Stomach smooth muscle (tissue), 2 donors: ENCODE measurements around the gene IL23A.

Source experiments
- H3K27ac ChIP-seq: one replicate; pipeline ENCODE4 v1.7.0; 2013; ENCODE audit warnings: mild to moderate bottlenecking, low read length, inconsistent platforms
- H3K27me3 ChIP-seq, 2 donors: one replicate each; pipeline ENCODE4 v1.7.0; 2013; ENCODE audit warnings: low read length in 2 of 2; ENCODE audit not compliant: insufficient read depth in 2 of 2, control insufficient read depth in 1 of 2
- H3K36me3 ChIP-seq, 2 donors: one replicate each; pipeline ENCODE4 v1.7.0; 2013; ENCODE audit warnings: low read length in 2 of 2; ENCODE audit not compliant: control insufficient read depth in 2 of 2, insufficient read depth in 2 of 2
- H3K4me1 ChIP-seq: one replicate; pipeline ENCODE4 v1.7.0; 2013; ENCODE audit warnings: low read length; ENCODE audit not compliant: control insufficient read depth, insufficient read depth
- H3K4me3 ChIP-seq, 2 donors: one replicate each; pipeline ENCODE4 v1.7.0; 2013; ENCODE audit warnings: low read length in 2 of 2
- H3K9ac ChIP-seq, 2 donors: one replicate each; pipeline ENCODE4 v1.7.0; 2013; ENCODE audit warnings: low read length in 2 of 2, mild to moderate bottlenecking in 1 of 2
- H3K9me3 ChIP-seq, 2 donors: one replicate each; pipeline ENCODE4 v1.7.0; 2013; ENCODE audit warnings: low read length in 2 of 2; ENCODE audit not compliant: control insufficient read depth in 2 of 2
- donor health status: healthy.
- donor health status: Pancreatic carcinoma.

The IL23A gene, protein sequence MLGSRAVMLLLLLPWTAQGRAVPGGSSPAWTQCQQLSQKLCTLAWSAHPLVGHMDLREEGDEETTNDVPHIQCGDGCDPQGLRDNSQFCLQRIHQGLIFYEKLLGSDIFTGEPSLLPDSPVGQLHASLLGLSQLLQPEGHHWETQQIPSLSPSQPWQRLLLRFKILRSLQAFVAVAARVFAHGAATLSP

DNA sequence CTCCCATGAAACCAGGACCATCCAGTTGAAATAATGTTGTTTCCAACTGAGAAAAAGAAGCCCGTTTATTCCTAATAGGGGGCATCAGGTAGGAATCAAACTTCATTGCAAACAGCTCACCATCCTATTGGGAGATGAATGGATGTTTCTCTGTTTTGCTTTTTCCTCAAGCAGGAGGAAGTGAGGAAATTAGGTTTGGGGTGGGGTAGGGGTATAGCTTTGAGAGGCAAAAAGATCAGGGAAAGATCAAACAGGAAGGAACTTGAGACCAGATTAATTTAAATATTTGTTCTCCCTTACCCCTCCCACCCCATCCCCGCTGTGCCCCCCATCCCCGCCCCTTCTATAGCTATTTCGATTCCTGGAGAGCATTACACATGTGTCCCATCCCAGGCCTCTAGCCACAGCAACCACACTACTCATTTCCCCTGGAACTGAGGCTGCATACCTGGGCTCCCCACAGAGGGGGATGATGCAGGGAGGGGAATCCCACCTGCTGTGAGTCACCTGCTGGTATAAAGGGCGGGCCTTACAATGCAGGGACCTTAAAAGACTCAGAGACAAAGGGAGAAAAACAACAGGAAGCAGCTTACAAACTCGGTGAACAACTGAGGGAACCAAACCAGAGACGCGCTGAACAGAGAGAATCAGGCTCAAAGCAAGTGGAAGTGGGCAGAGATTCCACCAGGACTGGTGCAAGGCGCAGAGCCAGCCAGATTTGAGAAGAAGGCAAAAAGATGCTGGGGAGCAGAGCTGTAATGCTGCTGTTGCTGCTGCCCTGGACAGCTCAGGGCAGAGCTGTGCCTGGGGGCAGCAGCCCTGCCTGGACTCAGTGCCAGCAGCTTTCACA lies at the start of gene IL23A:
IL23A (plus strand) TSS at position 577 of the 850 bp plus-strand sequence; CDS start at position 738, 161 bp downstream.
- Histone ChIP-seq H3K4me3 (no peak within 1 kb of the TSS), H3K27ac (no peak within 1 kb of the TSS), H3K9me3 (no peaks in the 10 kb centered on the region), H3K9ac (peak within 1 kb of the TSS in 1 of 2 donors; percentile 21), H3K4me1 (peaks cover 8% of the 10 kb centered on the region), H3K27me3 (no peaks in the 10 kb centered on the region), H3K36me3 (peaks cover 8 to 12% of the 10 kb centered on the region in 2 donors)

DNA sequence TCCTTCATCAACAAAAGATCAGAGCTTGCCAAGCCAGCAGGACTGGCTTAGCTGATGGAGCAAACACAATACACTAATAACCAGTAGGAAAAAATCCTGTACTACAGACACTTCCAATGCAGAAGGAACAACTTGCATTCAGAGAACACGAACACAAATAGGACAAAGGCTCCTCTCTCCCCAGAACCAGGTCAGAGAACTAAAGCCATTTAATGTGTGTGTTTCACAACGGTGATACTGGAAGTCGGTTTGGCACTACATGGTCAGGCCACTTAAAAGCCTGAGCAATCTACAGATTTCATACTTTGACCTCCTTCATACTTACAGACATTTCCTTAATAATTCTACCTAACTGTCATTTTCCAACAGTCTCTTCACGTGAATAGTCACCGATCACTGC lies 44.9 kb upstream of the IL23A start:
- Histone ChIP-seq H3K27ac (no peak overlapping the region), H3K9me3 (no peaks in the 10 kb centered on the region), H3K4me1 (peaks cover 9% of the 10 kb centered on the region), H3K27me3 (no peaks in the 10 kb centered on the region), H3K36me3 (peaks cover 5 to 8% of the 10 kb centered on the region in 2 donors), H3K4me3 (no peak overlapping the region), H3K9ac (no peak overlapping the region)

DNA sequence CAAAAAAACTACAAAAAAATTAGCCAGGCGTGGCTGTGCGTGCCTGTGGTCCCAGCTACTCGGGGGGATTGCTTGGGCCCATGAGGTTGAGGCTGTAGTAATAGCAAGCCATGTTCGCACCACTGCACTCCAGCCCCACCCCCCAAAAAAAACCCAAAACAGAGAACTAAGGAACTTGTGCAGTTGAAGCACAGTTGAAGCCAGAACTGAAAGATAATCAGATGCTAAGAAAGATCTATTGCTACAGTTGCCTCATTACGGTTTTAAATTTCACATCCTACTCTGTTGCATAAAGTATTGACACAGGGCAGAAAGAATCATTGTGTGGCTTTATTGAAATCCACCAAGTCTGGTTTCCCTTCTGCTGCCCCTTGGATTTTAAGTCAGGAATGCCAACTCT lies 42.4 kb upstream of the IL23A start:
- Histone ChIP-seq H3K4me1 (peaks cover 26% of the 10 kb centered on the region), H3K4me3 (no peak overlapping the region), H3K27ac (no peak overlapping the region), H3K9ac (peak overlapping the region in 1 of 2 donors; percentile 10), H3K36me3 (peaks cover 5% of the 10 kb centered on the region in 2 donors), H3K9me3 (no peaks in the 10 kb centered on the region), H3K27me3 (no peaks in the 10 kb centered on the region)

DNA sequence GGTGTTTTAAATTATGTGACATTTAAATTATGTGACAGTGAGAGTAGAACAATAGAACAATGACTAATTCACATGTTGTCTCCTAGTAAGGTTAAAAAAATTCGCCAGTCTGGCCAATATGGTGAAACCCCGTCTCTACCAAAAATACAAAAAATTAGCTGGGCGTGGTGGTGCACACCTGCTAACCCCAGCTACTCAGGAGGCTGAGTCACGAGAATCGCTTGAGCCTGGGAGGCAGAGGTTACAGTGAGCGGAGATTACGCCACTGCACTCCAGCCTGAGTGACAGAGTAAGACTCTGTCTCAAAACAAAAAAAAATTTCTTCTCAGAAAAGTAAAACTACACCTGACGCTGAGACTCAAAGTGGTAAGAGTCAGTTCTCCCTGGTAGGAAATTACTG lies 41.3 kb upstream of the IL23A start:
- H3K27me3 ChIP-seq: no peaks in the 10 kb centered on the region
- H3K4me3 ChIP-seq: no peak overlapping the region
- H3K4me1 ChIP-seq: peaks cover 29% of the 10 kb centered on the region
- no peaks in the 10 kb centered on the region for H3K9me3 ChIP-seq
- no peak overlapping the region for H3K27ac ChIP-seq
- H3K36me3 ChIP-seq: peaks cover 0 to 2% of the 10 kb centered on the region in 2 donors
- H3K9ac ChIP-seq: no peak overlapping the region

DNA sequence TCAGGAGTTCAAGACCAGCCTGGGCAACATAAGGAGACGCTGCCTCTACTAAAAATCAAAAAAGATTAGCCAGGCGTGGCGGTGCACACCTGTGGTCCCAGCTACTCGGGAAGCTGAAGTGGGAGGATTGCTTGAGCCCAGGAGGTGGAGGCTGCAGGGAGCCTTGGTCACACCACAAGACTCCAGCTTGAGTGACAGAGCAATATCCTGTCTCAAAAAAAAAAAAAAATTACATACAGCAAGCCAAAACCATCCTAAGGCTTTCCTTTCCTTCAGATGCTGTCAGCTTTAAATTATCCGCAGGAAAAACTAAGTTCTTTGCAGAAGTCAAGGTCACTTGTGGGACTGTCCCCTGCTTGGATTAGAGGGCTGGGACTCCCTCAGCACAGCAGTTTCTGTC lies 39.9 kb upstream of the IL23A start:
- peaks cover 0 to 2% of the 10 kb centered on the region in 2 donors for H3K36me3 ChIP-seq
- no peaks in the 10 kb centered on the region for H3K9me3 ChIP-seq
- peaks cover 29% of the 10 kb centered on the region for H3K4me1 ChIP-seq
- peak overlapping the region; percentile 97 for H3K27ac ChIP-seq
- H3K4me3 ChIP-seq: peak overlapping the region; percentile 82 to 96
- no peaks in the 10 kb centered on the region for H3K27me3 ChIP-seq
- peak overlapping the region; percentile 50 to 85 for H3K9ac ChIP-seq

DNA sequence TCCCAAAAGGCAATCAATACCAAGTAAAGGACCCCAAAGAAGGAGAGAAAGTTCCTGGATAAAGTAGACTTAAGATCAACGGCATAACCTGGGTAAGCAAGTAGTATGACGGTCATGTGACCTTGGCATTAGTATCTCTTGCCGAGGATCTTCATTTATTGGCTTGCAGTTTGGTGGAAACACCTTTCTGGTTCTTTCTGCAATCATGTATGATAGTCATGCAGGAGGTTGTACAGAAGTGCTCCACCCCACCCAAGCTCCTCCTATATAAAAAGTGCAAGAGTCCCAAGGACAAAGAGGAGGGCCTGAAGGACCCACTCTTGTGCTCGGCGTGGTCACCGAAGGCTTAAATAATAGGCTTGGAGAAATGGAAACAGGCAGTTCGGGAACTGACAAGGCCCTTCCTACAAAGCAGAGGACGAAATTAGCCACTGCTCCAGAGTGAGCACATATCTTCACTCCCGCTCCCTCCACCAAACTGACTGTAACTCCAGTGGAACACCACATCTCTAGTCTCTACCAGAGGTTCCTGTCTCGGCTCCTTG lies 39.3 kb upstream of the IL23A start:
- H3K27me3 ChIP-seq: no peaks in the 10 kb centered on the region
- peak overlapping the region; percentile 97 for H3K27ac ChIP-seq
- no peaks in the 10 kb centered on the region for H3K9me3 ChIP-seq
- H3K4me1 ChIP-seq: peaks cover 29% of the 10 kb centered on the region
- H3K4me3 ChIP-seq: peak overlapping the region; percentile 82 to 96
- H3K9ac ChIP-seq: peak overlapping the region; percentile 50 to 85
- peaks cover 2 to 3% of the 10 kb centered on the region in 2 donors for H3K36me3 ChIP-seq

DNA sequence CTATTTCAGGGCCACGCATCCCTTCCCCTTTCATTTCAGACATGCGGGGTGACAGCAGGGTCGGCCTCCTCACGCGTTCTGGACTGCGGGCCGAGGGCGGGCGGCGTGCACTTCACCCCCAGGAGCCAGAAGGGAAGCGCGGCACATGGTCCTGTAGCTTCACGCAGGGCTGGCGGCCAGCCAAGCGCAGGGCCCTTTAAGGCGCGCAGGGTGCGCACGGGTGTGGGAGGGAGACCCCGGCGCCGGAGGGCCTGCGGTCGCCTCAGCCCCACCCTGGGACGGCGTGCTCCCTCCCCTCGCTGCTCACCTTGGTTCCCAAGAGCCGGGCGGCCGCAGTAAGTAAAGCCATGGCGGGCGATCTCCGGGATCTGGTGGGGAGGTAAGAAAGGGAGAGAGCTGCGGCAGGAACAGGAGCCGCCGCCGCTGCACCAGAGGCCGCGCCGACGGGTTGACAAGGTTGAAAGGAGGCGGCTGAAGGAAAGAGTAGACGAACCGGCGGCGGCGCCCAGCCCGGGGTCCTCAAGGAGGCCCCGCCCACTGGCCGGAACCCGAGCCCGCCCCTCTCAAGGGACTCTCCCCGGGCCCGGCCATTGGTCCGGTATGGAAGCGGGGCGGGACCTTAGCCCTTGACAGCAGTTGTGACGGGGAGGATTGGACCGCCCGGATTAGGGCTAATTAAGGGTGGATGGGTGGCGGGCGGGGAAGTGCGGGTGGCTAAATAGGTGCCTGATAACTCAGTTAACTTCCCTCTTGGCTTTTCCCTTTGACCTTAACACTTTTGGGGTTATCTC lies 38.6 kb upstream of the IL23A start, which contains the start of gene CS:
CS (minus strand) TSS at position 478 of the 791 bp plus-strand sequence; CDS start at position 349, 129 bp downstream.
- H3K27me3 ChIP-seq: no peaks in the 10 kb centered on the region
- H3K4me3 ChIP-seq: peak within 1 kb of the TSS; percentile 85 to 96
- peak within 1 kb of the TSS; percentile 97 for H3K27ac ChIP-seq
- H3K36me3 ChIP-seq: peaks cover 0 to 3% of the 10 kb centered on the region in 2 donors
- peak within 1 kb of the TSS; percentile 84 to 94 for H3K9ac ChIP-seq
- H3K9me3 ChIP-seq: no peaks in the 10 kb centered on the region
- H3K4me1 ChIP-seq: peaks cover 29% of the 10 kb centered on the region

DNA sequence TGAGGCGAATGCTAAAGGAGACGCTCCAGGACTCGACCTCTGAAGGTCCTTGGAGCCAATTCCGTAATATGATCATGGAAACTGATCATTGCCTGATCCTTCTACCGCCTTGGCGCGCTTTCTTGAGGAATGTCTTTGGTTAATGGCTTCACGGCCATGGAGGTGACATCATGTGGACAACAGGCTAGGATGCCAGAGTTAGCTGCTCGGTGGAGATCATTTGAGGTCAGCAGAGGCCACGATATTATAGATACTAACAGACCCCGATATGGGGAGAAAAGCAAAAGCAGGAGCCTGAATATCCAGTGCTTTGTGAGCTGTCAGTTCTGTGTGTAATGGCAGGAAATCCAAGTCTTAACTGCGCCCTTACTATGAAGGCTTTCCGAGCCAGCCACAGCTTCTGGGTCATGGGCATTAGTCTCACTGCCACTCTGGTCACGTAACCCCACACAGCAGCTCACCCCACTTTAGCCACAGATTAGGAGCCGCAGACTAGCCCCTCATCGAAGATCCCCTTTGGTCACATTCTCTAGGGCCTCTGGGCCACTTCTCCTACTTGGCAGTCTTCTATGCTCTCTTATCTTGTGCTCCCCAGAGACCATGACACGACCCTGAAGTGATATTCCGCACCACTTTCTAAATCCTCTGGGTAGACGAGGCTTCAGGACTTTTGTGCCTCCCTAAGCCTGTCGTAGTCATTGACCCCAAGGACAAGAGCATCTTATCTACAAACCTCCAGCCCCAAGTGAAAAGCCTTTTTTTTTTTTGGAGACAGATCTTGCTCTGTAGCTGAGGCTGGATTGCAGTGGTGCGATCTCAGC lies 37.8 kb upstream of the IL23A start:
- Histone ChIP-seq H3K27ac (peak overlapping the region; percentile 97), H3K4me3 (peak overlapping the region; percentile 85 to 96), H3K36me3 (peaks cover 0 to 6% of the 10 kb centered on the region in 2 donors), H3K9ac (peak overlapping the region; percentile 84 to 94), H3K27me3 (no peaks in the 10 kb centered on the region), H3K9me3 (no peaks in the 10 kb centered on the region), H3K4me1 (peaks cover 29% of the 10 kb centered on the region)

DNA sequence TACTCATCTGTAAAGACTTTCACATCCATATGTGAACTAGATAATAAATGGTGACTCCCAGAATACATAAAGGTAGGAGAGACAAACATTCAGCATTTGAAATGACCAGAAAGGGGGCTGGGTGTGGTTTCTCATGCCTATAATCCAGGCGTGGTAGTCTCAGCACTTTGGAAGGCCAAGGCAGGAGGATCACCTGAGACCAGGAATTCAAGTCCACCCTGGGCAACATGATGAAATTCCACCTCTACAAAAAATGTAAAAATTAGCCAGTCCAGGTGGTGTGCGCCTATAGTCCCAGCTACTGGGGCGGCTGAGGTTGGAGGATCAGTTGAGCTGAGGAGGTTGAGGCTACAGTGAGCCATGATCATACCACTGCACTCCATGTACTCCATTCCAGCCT lies 34.4 kb upstream of the IL23A start:
- Histone ChIP-seq H3K4me3 (no peak overlapping the region), H3K36me3 (peaks cover 0 to 14% of the 10 kb centered on the region in 2 donors), H3K27me3 (no peaks in the 10 kb centered on the region), H3K9me3 (no peaks in the 10 kb centered on the region), H3K9ac (no peak overlapping the region), H3K4me1 (peaks cover 18% of the 10 kb centered on the region), H3K27ac (no peak overlapping the region)
